ENCODE measurements around the gene RASGRP4.

DNA sequence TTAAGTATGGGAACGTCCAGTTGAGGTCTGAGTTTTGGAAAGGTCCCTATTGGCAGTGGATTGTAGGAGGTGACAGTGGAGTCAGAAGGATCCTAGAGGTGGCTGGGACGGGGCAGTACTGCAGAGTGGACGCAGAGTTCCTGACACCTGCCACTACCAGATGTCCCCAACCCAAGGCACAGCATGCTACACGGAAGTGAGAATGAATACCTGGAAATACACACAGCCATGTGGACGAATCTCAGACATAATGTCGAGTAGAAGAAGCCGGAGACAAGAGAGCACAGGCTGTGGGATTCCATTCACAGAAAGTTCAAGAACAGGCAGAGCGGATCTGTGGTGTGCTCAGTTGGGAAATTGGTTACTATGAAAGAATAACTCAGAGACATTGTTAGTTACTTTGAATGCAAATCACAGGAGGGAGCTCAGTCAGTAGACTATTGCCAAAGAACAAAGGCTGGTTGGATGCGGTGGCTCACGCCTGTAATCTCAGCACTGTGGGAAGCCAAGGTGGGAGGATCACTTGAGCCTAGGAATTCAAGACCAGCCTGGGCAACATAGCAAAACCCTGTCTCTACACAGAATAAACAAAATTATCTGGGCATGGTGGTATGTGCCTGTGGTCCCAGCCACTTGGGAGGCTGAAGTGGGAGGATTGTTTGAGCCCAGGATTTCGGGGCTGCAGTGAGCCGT, 44.9 kb upstream of the RASGRP4 start:
- TF ChIP-seq, protein P1, sequence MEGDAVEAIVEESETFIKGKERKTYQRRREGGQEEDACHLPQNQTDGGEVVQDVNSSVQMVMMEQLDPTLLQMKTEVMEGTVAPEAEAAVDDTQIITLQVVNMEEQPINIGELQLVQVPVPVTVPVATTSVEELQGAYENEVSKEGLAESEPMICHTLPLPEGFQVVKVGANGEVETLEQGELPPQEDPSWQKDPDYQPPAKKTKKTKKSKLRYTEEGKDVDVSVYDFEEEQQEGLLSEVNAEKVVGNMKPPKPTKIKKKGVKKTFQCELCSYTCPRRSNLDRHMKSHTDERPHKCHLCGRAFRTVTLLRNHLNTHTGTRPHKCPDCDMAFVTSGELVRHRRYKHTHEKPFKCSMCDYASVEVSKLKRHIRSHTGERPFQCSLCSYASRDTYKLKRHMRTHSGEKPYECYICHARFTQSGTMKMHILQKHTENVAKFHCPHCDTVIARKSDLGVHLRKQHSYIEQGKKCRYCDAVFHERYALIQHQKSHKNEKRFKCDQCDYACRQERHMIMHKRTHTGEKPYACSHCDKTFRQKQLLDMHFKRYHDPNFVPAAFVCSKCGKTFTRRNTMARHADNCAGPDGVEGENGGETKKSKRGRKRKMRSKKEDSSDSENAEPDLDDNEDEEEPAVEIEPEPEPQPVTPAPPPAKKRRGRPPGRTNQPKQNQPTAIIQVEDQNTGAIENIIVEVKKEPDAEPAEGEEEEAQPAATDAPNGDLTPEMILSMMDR (IDR thresholded peaks at IDR 0.05; ENCODE audit: insufficient read depth, low read length) = no peak
- no peak for TF ChIP-seq GABPA (IDR thresholded peaks at IDR 0.05; ENCODE audit: low read depth)
